Mammary epithelial cell (primary cell): ENCODE measurements around the gene PTCD3.

Experiments
- CTCF ChIP-seq, 2 donors: IDR thresholded peaks in 1 of 2; conservative IDR thresholded peaks in 1 of 2; 2 replicates each; pipeline ENCODE4 v1.5.1; 2011 to 2012; ENCODE audit warnings: inconsistent platforms in 2 of 2, low read length in 2 of 2, mild to moderate bottlenecking in 2 of 2, control low read depth in 1 of 2, low read depth in 1 of 2; ENCODE audit not compliant: insufficient read depth in 1 of 2; ENCODE audit errors: extremely low read depth in 1 of 2
- EZH2 ChIP-seq: IDR thresholded peaks from 2 replicates; pipeline ENCODE4 v1.6.1; 2012; ENCODE audit warnings: low read length, inconsistent platforms, borderline replicate concordance

DNA sequence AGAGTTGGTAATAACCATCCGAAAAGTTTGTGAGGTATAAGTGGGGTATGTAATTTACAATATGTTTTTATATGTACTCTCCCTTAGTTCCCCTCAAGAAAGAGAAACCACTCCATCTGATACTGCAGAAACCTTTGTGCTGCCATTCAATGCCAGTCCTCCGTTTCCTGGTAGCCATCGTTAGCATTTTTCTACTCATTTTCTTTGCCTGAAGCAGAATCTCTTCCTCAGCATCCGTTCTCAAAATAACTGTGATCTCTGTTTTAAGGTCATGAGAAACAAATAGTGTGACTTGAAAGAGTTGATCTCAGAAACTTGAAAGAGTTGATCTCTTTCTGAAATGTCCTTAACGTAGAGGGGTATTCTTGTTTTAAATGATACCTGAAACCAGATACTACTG is 996 bp downstream of the PTCD3 start:
- no peak for TF ChIP-seq CTCF (conservative IDR thresholded peaks at IDR 0.05 in 1 of 2, IDR thresholded peaks at IDR 0.05 in 1 of 2; ENCODE audit: extremely low read depth in 1 of 2, insufficient read depth in 1 of 2, low read depth in 1 of 2, low read length in 2 of 2)
- TF ChIP-seq EZH2, result no peak
